Brain microvascular endothelial cell (primary cell): Measurements from ENCODE around the gene RAB28.

Experiments used
- DNase-seq: peaks from one replicate; pipeline ENCODE4 v3.0.0-alpha.2; 2020
- H3K27ac ChIP-seq: fragments of 250-450 bp; sonication (Bioruptor Pico); 2 replicates; pipeline ENCODE4 v1.5.1; 2020; ENCODE audit warnings: mild to moderate bottlenecking, moderate library complexity
- H3K27me3 ChIP-seq: fragments of 250-450 bp; sonication (Bioruptor Pico); replicated peaks from 2 replicates; pipeline ENCODE4 v1.5.1; 2020; ENCODE audit warnings: mild to moderate bottlenecking
- H3K36me3 ChIP-seq: fragments of 250-450 bp; sonication (Bioruptor Pico); replicated peaks from 2 replicates; pipeline ENCODE4 v1.5.1; 2020; ENCODE audit warnings: mild to moderate bottlenecking
- H3K4me3 ChIP-seq: 2 replicates; pipeline ENCODE4 v1.5.1; 2011; ENCODE audit warnings: low read depth, mild to moderate bottlenecking, control low read depth, low read length, moderate library complexity
- CTCF ChIP-seq: IDR thresholded peaks from 2 replicates; pipeline ENCODE4 v1.5.1; 2011; ENCODE audit warnings: low read depth, mild to moderate bottlenecking, moderate library complexity, low read length, control low read depth, inconsistent platforms; ENCODE audit errors: missing control alignments
- in situ Hi-C: cut with HindIII; loops from 2 replicates; pipeline ENCODE4 v1.10.0; 2017; ENCODE audit warnings: low sequenced_read_pairs, low pct_ligation_motif_present

The RAB28 gene

GRCh38 chr4:13483136-13483767, 888 bp downstream of the RAB28 start:
- Histone ChIP-seq H3K27ac (peak overlapping the region; percentile 100), H3K36me3 (no peaks in the 10 kb centered on the region), H3K27me3 (no peaks in the 10 kb centered on the region), H3K4me3 (peak overlapping the region; percentile 81)
- no peak for TF ChIP-seq CTCF
- DNase-seq, result peak; percentile 9
- in situ Hi-C loops, result no loop called here

- Histone ChIP-seq H3K36me3 (no peaks in the 10 kb centered on the region), H3K27ac (no peak overlapping the region), H3K27me3 (no peaks in the 10 kb centered on the region), H3K4me3 (no peak overlapping the region)
- no peak for DNase-seq
- in situ Hi-C loops, result no loop called here
- TF ChIP-seq CTCF, result no peak
Observed at GRCh38 chr4:13481569-13481968, 2.6 kb downstream of the RAB28 start.

- Histone ChIP-seq H3K27ac (no peak overlapping the region), H3K27me3 (no peaks in the 10 kb centered on the region), H3K36me3 (no peaks in the 10 kb centered on the region), H3K4me3 (no peak overlapping the region)
- in situ Hi-C loops, result no loop called here
- no peak for TF ChIP-seq CTCF
- DNase-seq, result no peak
Observed at GRCh38 chr4:13478707-13479106, 5.4 kb downstream of the RAB28 start.

- TF ChIP-seq CTCF, result no peak
- no peaks in the 10 kb centered on the region for H3K36me3 ChIP-seq
- no peaks in the 10 kb centered on the region for H3K27me3 ChIP-seq
- H3K27ac ChIP-seq, result no peak overlapping the region
- DNase-seq, result no peak
- no peak overlapping the region for H3K4me3 ChIP-seq
- in situ Hi-C loops, result no loop called here
Observed at GRCh38 chr4:13478131-13478530, 6.0 kb downstream of the RAB28 start.

GRCh38 chr4:13476915-13477314, 7.2 kb downstream of the RAB28 start:
- peak; percentile 57 for DNase-seq
- in situ Hi-C loops, result no loop called here
- Histone ChIP-seq H3K36me3 (no peaks in the 10 kb centered on the region), H3K27ac (peak overlapping the region; percentile 24), H3K4me3 (no peak overlapping the region), H3K27me3 (no peaks in the 10 kb centered on the region)
- TF ChIP-seq CTCF, result no peak

GRCh38 chr4:13476152-13476551, 8.0 kb downstream of the RAB28 start:
- in situ Hi-C loops, result no loop called here

More at GRCh38 chr4:13476152-13476551, 8.0 kb downstream of the RAB28 start:
- no peak for TF ChIP-seq CTCF
- H3K36me3 ChIP-seq, result no peaks in the 10 kb centered on the region
- no peaks in the 10 kb centered on the region for H3K27me3 ChIP-seq
- no peak overlapping the region for H3K4me3 ChIP-seq
- DNase-seq, result no peak
- no peak overlapping the region for H3K27ac ChIP-seq
